Effector memory CD8-positive, alpha-beta T cell (primary cell): ENCODE data around the gene RNF144B.
"Not testable (repeated sequence)": the region's sequence is repeated elsewhere in the genome, so short reads cannot be mapped to it uniquely, and the experiment has no call there.

Experiments used
- ATAC-seq: fragments of 150-1000 bp; cut with Tn5 transposase; replicated peaks from 2 replicates; pipeline ENCODE4 v1.10.0; 2021; ENCODE audit warnings: mild to moderate bottlenecking, moderate library complexity
- DNase-seq, 3 experiments: peaks; one replicate each; pipeline ENCODE4 v3.0.0; 2021
- H3K27ac Mint-ChIP-seq, 2 donors: one replicate each; pipeline ENCODE4 v1.8.0; 2022; ENCODE audit warnings: mild to moderate bottlenecking in 2 of 2, mixed read lengths in 2 of 2, moderate library complexity in 2 of 2
- H3K27me3 Mint-ChIP-seq, 2 donors: one replicate each; pipeline ENCODE4 v1.8.0; 2022; ENCODE audit warnings: mixed read lengths in 2 of 2
- H3K36me3 Mint-ChIP-seq: one replicate; pipeline ENCODE4 v1.8.0; 2022; ENCODE audit warnings: mild to moderate bottlenecking, moderate library complexity, mixed read lengths; ENCODE audit not compliant: insufficient read depth
- H3K4me1 Mint-ChIP-seq, 2 donors: one replicate each; pipeline ENCODE4 v1.8.0; 2022; ENCODE audit warnings: low read depth in 2 of 2, mixed read lengths in 2 of 2
- H3K4me3 Mint-ChIP-seq, 2 donors: one replicate each; pipeline ENCODE4 v1.8.0; 2022; ENCODE audit warnings: mild to moderate bottlenecking in 2 of 2, mixed read lengths in 2 of 2, moderate library complexity in 2 of 2
- H3K9me3 Mint-ChIP-seq, 2 donors: one replicate each; pipeline ENCODE4 v1.8.0; 2022; ENCODE audit warnings: mixed read lengths in 2 of 2

Gene RNF144B

DNA sequence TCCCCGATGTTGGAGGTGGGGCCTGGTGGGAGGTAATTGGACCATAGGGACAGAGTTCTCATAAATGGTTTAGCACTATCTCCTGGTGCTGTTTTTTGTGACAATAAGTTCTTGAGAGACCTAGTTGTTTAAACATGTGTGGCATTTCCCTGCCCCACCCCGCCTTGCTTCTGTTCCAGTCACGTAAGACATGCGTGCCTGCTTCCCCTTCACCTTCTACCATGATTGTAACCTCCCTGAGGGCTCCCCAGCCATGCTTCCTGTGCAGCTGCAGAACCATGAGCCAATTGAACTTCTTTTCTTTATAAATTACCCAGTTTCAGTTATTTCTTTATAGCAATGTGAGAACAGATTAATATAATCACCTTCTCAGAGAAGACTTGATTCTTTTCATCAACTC, 2.5 kb upstream of the RNF144B start:
- no peaks in the 10 kb centered on the region for H3K9me3 Mint-ChIP-seq
- no peak overlapping the region for H3K4me3 Mint-ChIP-seq
- peaks cover 18 to 22% of the 10 kb centered on the region in 2 donors for H3K4me1 Mint-ChIP-seq
- peaks cover 7 to 11% of the 10 kb centered on the region in 2 donors for H3K27me3 Mint-ChIP-seq
- no peak overlapping the region for H3K27ac Mint-ChIP-seq
- no peak for ATAC-seq
- H3K36me3 Mint-ChIP-seq = no peaks in the 10 kb centered on the region
- DNase-seq = no peak

- Mint-ChIP-seq H3K4me3 (peak overlapping the region; percentile 98 to 99), H3K27me3 (peaks cover 0 to 6% of the 10 kb centered on the region in 2 donors), H3K9me3 (no peaks in the 10 kb centered on the region), H3K36me3 (no peaks in the 10 kb centered on the region), H3K27ac (peak overlapping the region; percentile 90 to 91), H3K4me1 (peaks cover 18 to 22% of the 10 kb centered on the region in 2 donors)
- ATAC-seq (no peak), DNase-seq (no peak)
Measured at GRCh38 chr6:18386298-18386976, 713 bp upstream of the RNF144B start.

DNA sequence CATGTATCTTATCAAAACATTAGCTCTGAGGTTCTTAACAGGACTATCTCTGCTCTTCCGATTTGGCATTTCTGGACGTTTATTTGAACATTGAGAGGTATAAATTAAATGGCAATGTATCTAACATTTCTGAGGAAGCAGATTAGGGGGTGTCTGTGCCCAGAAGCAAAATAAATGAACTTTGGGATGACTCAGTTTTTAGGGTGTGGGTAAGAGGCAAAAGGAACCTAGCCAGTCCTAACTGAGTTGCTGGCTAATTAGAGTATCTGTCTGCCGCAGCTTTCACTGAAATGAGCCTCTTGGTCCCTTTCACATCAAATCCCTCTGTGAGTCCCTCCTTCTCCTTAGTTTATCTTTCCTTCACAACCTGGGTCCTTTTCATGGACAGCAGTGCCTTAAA, 1.1 kb downstream of the RNF144B start:
- H3K27ac Mint-ChIP-seq = peak overlapping the region; percentile 57 to 91
- peak overlapping the region; percentile 98 to 99 for H3K4me3 Mint-ChIP-seq
- H3K27me3 Mint-ChIP-seq = peaks cover 0 to 6% of the 10 kb centered on the region in 2 donors
- no peaks in the 10 kb centered on the region for H3K9me3 Mint-ChIP-seq
- H3K36me3 Mint-ChIP-seq = no peaks in the 10 kb centered on the region
- ATAC-seq (no peak), DNase-seq (no peak)
- peaks cover 18 to 22% of the 10 kb centered on the region in 2 donors for H3K4me1 Mint-ChIP-seq

DNA sequence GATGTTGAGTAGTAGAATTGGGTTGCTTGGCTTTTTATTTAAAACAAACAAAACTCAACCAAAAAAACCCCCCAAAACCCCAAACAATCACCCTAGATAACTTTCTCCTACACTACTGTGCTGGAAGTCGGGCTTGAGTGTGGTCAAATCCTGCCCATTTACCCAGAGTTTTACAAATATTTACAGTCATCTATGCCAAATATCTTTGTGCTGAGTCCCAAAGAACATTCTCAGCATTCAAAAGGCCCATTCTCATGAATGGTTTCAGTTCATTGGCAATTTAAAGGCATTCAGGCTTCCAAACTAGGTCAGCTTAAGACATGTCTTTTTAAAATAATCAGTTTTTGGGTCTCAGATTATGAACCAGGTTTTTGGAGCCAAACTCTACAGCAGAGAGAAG, 1.8 kb downstream of the RNF144B start:
- Mint-ChIP-seq H3K36me3 (no peaks in the 10 kb centered on the region), H3K27me3 (peaks cover 0 to 6% of the 10 kb centered on the region in 2 donors), H3K4me3 (no peak overlapping the region), H3K27ac (peak overlapping the region in 1 of 2 donors; percentile 91), H3K4me1 (peaks cover 18 to 22% of the 10 kb centered on the region in 2 donors), H3K9me3 (no peaks in the 10 kb centered on the region)
- no peak for DNase-seq
- no peak for ATAC-seq

DNA sequence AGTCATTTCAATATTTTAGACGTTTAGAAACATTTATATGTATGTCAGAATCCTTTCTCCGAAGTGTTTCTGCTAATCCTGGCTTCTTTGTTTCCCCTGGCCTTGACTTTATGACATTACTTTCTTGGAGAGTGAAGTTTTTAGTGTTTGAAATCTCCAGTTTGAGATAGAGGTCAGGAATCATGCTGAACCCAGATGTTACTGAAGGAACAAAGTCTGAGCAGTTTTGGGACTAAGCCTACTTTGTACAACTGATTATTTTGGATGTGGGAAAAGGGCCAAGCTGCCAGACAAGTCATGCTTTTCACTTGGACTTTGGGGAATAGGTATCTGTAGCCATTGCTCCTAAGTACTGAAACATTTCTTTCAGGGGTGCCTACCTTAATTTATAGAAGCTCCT, 2.3 kb downstream of the RNF144B start:
- H3K9me3 Mint-ChIP-seq = no peaks in the 10 kb centered on the region
- DNase-seq = no peak
- no peak for ATAC-seq
- H3K4me1 Mint-ChIP-seq = peaks cover 18 to 22% of the 10 kb centered on the region in 2 donors
- H3K27me3 Mint-ChIP-seq = peaks cover 0 to 6% of the 10 kb centered on the region in 2 donors
- no peak overlapping the region for H3K4me3 Mint-ChIP-seq
- H3K36me3 Mint-ChIP-seq = no peaks in the 10 kb centered on the region
- H3K27ac Mint-ChIP-seq = peak overlapping the region in 1 of 2 donors; percentile 46

- Mint-ChIP-seq H3K4me1 (peaks cover 18 to 22% of the 10 kb centered on the region in 2 donors), H3K36me3 (peaks cover 2% of the 10 kb centered on the region)
- ATAC-seq = no peak
Measured at GRCh38 chr6:18390476-18390875, 3.3 kb downstream of the RNF144B start.

DNA sequence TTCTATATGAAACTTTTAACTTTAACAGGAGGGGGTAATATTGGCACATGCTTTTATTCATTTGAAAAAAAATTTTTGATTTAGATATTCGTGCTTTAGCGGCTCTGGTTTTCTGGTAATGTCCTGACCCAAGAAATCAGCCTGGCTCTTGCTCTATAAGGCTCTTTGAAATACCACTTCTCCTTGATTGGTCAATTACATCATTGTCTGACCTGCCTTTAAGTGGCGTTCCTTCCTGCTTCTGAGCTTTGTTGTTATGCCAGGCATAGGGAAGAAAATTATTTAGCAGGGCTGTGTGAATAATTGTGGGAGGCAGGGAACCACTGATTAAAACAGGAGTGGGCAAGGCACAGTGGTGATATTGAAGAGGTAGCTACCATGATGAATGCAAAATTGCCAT, 3.9 kb downstream of the RNF144B start:
- Mint-ChIP-seq H3K27ac (no peak overlapping the region), H3K4me3 (no peak overlapping the region), H3K4me1 (peaks cover 18 to 22% of the 10 kb centered on the region in 2 donors), H3K36me3 (peaks cover 3% of the 10 kb centered on the region), H3K9me3 (no peaks in the 10 kb centered on the region), H3K27me3 (no peaks in the 10 kb centered on the region)
- no peak for DNase-seq
- ATAC-seq = no peak

More at GRCh38 chr6:18390476-18390875, 3.3 kb downstream of the RNF144B start:
- Mint-ChIP-seq H3K9me3 (no peaks in the 10 kb centered on the region), H3K4me3 (no peak overlapping the region), H3K27ac (no peak overlapping the region), H3K27me3 (no peaks in the 10 kb centered on the region)
- DNase-seq = no peak

- Mint-ChIP-seq H3K9me3 (no peaks in the 10 kb centered on the region), H3K4me3 (no peak overlapping the region), H3K36me3 (peaks cover 3% of the 10 kb centered on the region), H3K4me1 (peaks cover 6 to 10% of the 10 kb centered on the region in 2 donors), H3K27ac (no peak overlapping the region), H3K27me3 (no peaks in the 10 kb centered on the region)
- DNase-seq (no peak), ATAC-seq (no peak)
Measured at GRCh38 chr6:18392346-18392877, 5.3 kb downstream of the RNF144B start.

GRCh38 chr6:18393698-18394097, 6.5 kb downstream of the RNF144B start:
- Mint-ChIP-seq H3K4me1 (peaks cover 0 to under 1% of the 10 kb centered on the region in 2 donors), H3K4me3 (no peak overlapping the region), H3K27me3 (no peaks in the 10 kb centered on the region), H3K27ac (no peak overlapping the region), H3K9me3 (no peaks in the 10 kb centered on the region), H3K36me3 (peaks cover 3% of the 10 kb centered on the region)
- ATAC-seq (no peak), DNase-seq (no peak)

DNA sequence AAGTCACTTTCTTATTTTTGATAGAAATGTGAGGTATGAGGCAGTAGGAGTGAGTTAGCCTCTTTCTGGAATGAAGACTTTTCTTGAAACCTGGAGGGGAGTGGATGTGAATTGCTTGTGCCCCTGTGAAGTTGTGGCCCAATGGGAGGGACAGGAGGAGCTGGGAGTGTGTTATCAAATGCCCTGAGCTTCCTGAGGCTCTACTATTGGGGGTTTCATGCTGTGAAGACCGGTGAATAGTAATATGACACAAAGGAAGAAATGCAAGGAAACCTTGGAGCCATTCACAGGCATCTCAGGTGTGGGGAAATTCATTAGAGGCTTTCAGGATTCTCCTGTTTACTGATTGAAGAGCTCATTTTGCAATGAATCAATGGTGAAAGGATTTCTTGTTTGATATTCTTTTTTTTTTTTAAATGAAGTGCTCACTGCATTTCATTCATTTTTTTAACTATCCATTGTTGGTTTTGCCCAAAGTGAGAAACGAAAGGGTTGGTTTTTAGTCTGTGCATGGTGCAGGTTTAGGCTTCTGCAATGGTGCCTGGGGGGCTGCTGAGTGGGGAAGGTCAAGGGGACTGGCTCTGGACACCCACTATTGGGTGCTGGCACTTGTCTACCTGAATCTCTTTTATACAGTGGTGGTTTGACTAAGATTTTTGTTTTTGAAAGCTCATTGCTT, 8.2 kb downstream of the RNF144B start:
- no peak for ATAC-seq
- no peaks in the 10 kb centered on the region for H3K27me3 Mint-ChIP-seq

DNA sequence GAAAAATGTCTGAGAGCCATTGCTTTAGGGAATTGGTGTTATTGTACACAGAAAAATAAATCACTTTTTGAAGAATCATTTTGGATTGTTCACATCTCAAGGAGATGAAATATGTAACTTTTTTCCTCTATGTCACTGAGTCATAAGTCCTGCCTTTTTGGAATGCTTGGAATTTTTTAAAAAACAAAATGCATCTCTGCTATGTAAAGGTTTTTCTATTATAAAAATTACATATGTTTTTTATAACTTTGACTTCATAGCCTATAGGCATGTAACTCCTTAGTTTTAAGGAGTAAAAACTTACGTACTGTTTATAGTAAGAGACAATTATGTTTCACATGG, 8.7 kb downstream of the RNF144B start:
- peaks cover 0 to 5% of the 10 kb centered on the region in 2 donors for H3K4me1 Mint-ChIP-seq
- H3K9me3 Mint-ChIP-seq = no peaks in the 10 kb centered on the region

More for the DNA sequence above, 8.2 kb downstream of the RNF144B start:
- H3K36me3 Mint-ChIP-seq = peaks cover 8% of the 10 kb centered on the region
- H3K9me3 Mint-ChIP-seq = no peaks in the 10 kb centered on the region
- no peak overlapping the region for H3K4me3 Mint-ChIP-seq
- H3K27ac Mint-ChIP-seq = no peak overlapping the region
- no peak for DNase-seq
- peaks cover 0 to 3% of the 10 kb centered on the region in 2 donors for H3K4me1 Mint-ChIP-seq

GRCh38 chr6:18397701-18398100, 10.6 kb downstream of the RNF144B start:
- ATAC-seq (no peak), DNase-seq (no peak)
- H3K36me3 Mint-ChIP-seq = peaks cover 8% of the 10 kb centered on the region
- no peaks in the 10 kb centered on the region for H3K27me3 Mint-ChIP-seq
- H3K4me1 Mint-ChIP-seq = peaks cover 0 to 5% of the 10 kb centered on the region in 2 donors
- H3K27ac Mint-ChIP-seq = no peak overlapping the region
- no peak overlapping the region for H3K4me3 Mint-ChIP-seq
- no peaks in the 10 kb centered on the region for H3K9me3 Mint-ChIP-seq

More for the DNA sequence above, 8.7 kb downstream of the RNF144B start:
- Mint-ChIP-seq H3K27ac (no peak overlapping the region), H3K4me3 (no peak overlapping the region), H3K27me3 (no peaks in the 10 kb centered on the region), H3K36me3 (peaks cover 8% of the 10 kb centered on the region)
- no peak for DNase-seq
- ATAC-seq = no peak

GRCh38 chr6:18398225-18398624, 11.1 kb downstream of the RNF144B start:
- not testable (repeated sequence) for H3K36me3 Mint-ChIP-seq, ATAC-seq, DNase-seq, H3K4me3 Mint-ChIP-seq, H3K9me3 Mint-ChIP-seq, H3K27me3 Mint-ChIP-seq, H3K27ac Mint-ChIP-seq, H3K4me1 Mint-ChIP-seq
